COLO829 (cell line): Measurements from ENCODE around the gene MANEAL.
A peak's percentile ranks its signal among the peaks of the same experiment; 100 is the strongest.

Source experiments
- DNase-seq: peaks from one replicate; pipeline ENCODE4 v3.0.0; 2012; ENCODE audit warnings: low spot score

The MANEAL gene

GRCh38 chr1:37792943-37793686 is 532 bp upstream of the MANEAL start:
- no peak for DNase-seq

GRCh38 chr1:37794372-37795339 is 1.0 kb downstream of the MANEAL start:
- DNase-seq = no peak

- DNase-seq = no peak
These were observed 1.9 kb downstream of the MANEAL start for GRCh38 chr1:37795340-37796125.

GRCh38 chr1:37797750-37798345 is 4.2 kb downstream of the MANEAL start:
- DNase-seq = no peak

- DNase-seq = no peak
These were observed 8.8 kb downstream of the MANEAL start for GRCh38 chr1:37802439-37802838.

GRCh38 chr1:37807220-37807554 is 13.5 kb downstream of the MANEAL start:
- DNase-seq = no peak

- DNase-seq = peak; percentile 85
These were observed 14.1 kb downstream of the MANEAL start, which contains the start of the genes C1orf122 and YRDC for GRCh38 chr1:37807555-37808368. Gene C1orf122, plus strand, starts transcription at chr1:37807790. Its CDS starts 615 bp downstream, at chr1:37808405. Gene YRDC, minus strand, starts transcription at chr1:37808208. Its CDS starts 28 bp downstream, at chr1:37808180.

- DNase-seq = peak; percentile 42
These were observed 15.0 kb downstream of the MANEAL start for GRCh38 chr1:37808369-37809319.

- DNase-seq = no peak
These were observed 16.3 kb downstream of the MANEAL start for GRCh38 chr1:37809942-37810341.

GRCh38 chr1:37811027-37811655 is 17.5 kb downstream of the MANEAL start:
- DNase-seq = peak; percentile 54

GRCh38 chr1:37813529-37814145 is 20.0 kb downstream of the MANEAL start:
- DNase-seq = no peak

GRCh38 chr1:37814252-37814651 is 20.6 kb downstream of the MANEAL start:
- DNase-seq = no peak

GRCh38 chr1:37817481-37817880 is 23.8 kb downstream of the MANEAL start:
- peak; percentile 42 for DNase-seq

- DNase-seq = no peak
These were observed 27.8 kb downstream of the MANEAL start for GRCh38 chr1:37821481-37821880.

GRCh38 chr1:37822906-37823815 is 29.5 kb downstream of the MANEAL start:
- DNase-seq = no peak

GRCh38 chr1:37824001-37824400 is 30.4 kb downstream of the MANEAL start:
- no peak for DNase-seq

GRCh38 chr1:37825506-37825905 is 31.9 kb downstream of the MANEAL start:
- no peak for DNase-seq
